Stimulated activated CD8-positive, alpha-beta memory T cell treated with anti-CD3 and anti-CD28 coated beads, Interleukin-4, amount 100 ng/mL, for 1 hour (primary cell): ENCODE data around the gene GLUD1.
"Not testable (repeated sequence)": the region's sequence is repeated elsewhere in the genome, so short reads cannot be mapped to it uniquely, and the experiment has no call there.

ENCODE experiments used
- DNase-seq, 2 donors: peaks; one replicate each; pipeline ENCODE4 v3.0.0-alpha.2; 2020; ENCODE audit warnings: low read depth in 2 of 2, low spot score in 1 of 2

Gene GLUD1

GRCh38 chr10:87045434-87045938, 49.2 kb downstream of the GLUD1 start:
- DNase-seq: no peak

- DNase-seq: not testable (repeated sequence)
Measured at GRCh38 chr10:87043579-87043978, 51.1 kb downstream of the GLUD1 start.

- DNase-seq: no peak
Measured at GRCh38 chr10:87038786-87039185, 55.9 kb downstream of the GLUD1 start.

- DNase-seq: no peak
Measured at GRCh38 chr10:87038286-87038717, 56.3 kb downstream of the GLUD1 start.

- no peak for DNase-seq
Measured at GRCh38 chr10:87036623-87037022, 58.0 kb downstream of the GLUD1 start.

GRCh38 chr10:87030912-87031635, 63.6 kb downstream of the GLUD1 start:
- DNase-seq: no peak

GRCh38 chr10:87030419-87030818, 64.2 kb downstream of the GLUD1 start:
- not testable (repeated sequence) for DNase-seq

GRCh38 chr10:87026747-87027508, 67.7 kb downstream of the GLUD1 start:
- not testable (repeated sequence) for DNase-seq

- not testable (repeated sequence) for DNase-seq
Measured at GRCh38 chr10:87025285-87025958, 69.2 kb downstream of the GLUD1 start.

GRCh38 chr10:87020056-87020455, 74.6 kb downstream of the GLUD1 start, which contains the start of gene FAM25A:
FAM25A (plus strand) TSS chr10:87020294; CDS start chr10:87020325, 31 bp downstream.
- not testable (repeated sequence) for DNase-seq

- DNase-seq: not testable (repeated sequence)
Measured at GRCh38 chr10:87019504-87019903, 75.1 kb downstream of the GLUD1 start.

GRCh38 chr10:87019066-87019465, 75.6 kb downstream of the GLUD1 start:
- DNase-seq: not testable (repeated sequence)

- not testable (repeated sequence) for DNase-seq
Measured at GRCh38 chr10:87018127-87018526, 76.5 kb downstream of the GLUD1 start.

- not testable (repeated sequence) for DNase-seq
Measured at GRCh38 chr10:87014986-87015716, 79.5 kb downstream of the GLUD1 start.

- not testable (repeated sequence) for DNase-seq
Measured at GRCh38 chr10:87013528-87013927, 81.1 kb downstream of the GLUD1 start.

- not testable (repeated sequence) for DNase-seq
Measured at GRCh38 chr10:87009134-87009696, 85.4 kb downstream of the GLUD1 start.

- DNase-seq: not testable (repeated sequence)
Measured at GRCh38 chr10:87008303-87008702, 86.3 kb downstream of the GLUD1 start.

- not testable (repeated sequence) for DNase-seq
Measured at GRCh38 chr10:87007674-87008073, 87.0 kb downstream of the GLUD1 start.

- not testable (repeated sequence) for DNase-seq
Measured at GRCh38 chr10:87007124-87007523, 87.5 kb downstream of the GLUD1 start.

- no peak for DNase-seq
Measured at GRCh38 chr10:87000491-87000890, 94.2 kb downstream of the GLUD1 start.
